Measurements from ENCODE around the gene RASAL2. TPM values are rescaled to one million over a fixed set of nuclear protein-coding genes. Genes with fewer than 3 reads are reported as not detected.

The RASAL2 gene
- total and polyA plus RNA-seq, 4 donors, result 21.6 to 32.6 (median 28.7) TPM

GRCh38 chr1:178495741-178496409 lies 402.0 kb downstream of the RASAL2 start:
- WGBS (ENCODE audit: insufficient coverage), result 92% methylated on average over 15 of the region's 16 CpGs
- no peaks in the 10 kb centered on the region for H3K4me1 ChIP-seq (ENCODE audit: control insufficient read depth, insufficient read depth, low read length)
- no peak overlapping the region for H3K4me3 ChIP-seq (ENCODE audit: low read depth, low read length)
- no peak overlapping the region for H3K27ac ChIP-seq (ENCODE audit: low read depth, low read length)
- no peaks in the 10 kb centered on the region for H3K9me3 ChIP-seq (ENCODE audit: control insufficient read depth, insufficient read depth, low read length)
- no peaks in the 10 kb centered on the region for H3K36me3 ChIP-seq (ENCODE audit: control insufficient read depth, insufficient read depth, low read length)
- no peaks in the 10 kb centered on the region for H3K27me3 ChIP-seq (ENCODE audit: control insufficient read depth, insufficient read depth, low read length)
- DNase-seq (ENCODE audit: low read depth in 4 of 6, low spot score in 6 of 6), result no peak

GRCh38 chr1:178496410-178497135 lies 402.7 kb downstream of the RASAL2 start, which contains the start of gene CLEC20A:
Gene CLEC20A (minus strand): TSS chr1:178496964. CDS start chr1:178496939, 25 bp downstream.
- Histone ChIP-seq H3K36me3 (ENCODE audit: control insufficient read depth, insufficient read depth, low read length) (no peaks in the 10 kb centered on the region), H3K27me3 (ENCODE audit: control insufficient read depth, insufficient read depth, low read length) (no peaks in the 10 kb centered on the region), H3K27ac (ENCODE audit: low read depth, low read length) (no peak within 1 kb of the TSS), H3K4me3 (ENCODE audit: low read depth, low read length) (no peak within 1 kb of the TSS), H3K4me1 (ENCODE audit: control insufficient read depth, insufficient read depth, low read length) (peaks cover under 1% of the 10 kb centered on the region), H3K9me3 (ENCODE audit: control insufficient read depth, insufficient read depth, low read length) (no peaks in the 10 kb centered on the region)
- WGBS (ENCODE audit: insufficient coverage), result 93% methylated on average over 18 of the region's 26 CpGs
- DNase-seq (ENCODE audit: low read depth in 4 of 6, low spot score in 6 of 6), result no peak

- peaks cover 2% of the 10 kb centered on the region for H3K4me1 ChIP-seq (ENCODE audit: control insufficient read depth, insufficient read depth, low read length)
- H3K4me3 ChIP-seq (ENCODE audit: low read depth, low read length), result no peak overlapping the region
- H3K27ac ChIP-seq (ENCODE audit: low read depth, low read length), result no peak overlapping the region
- WGBS (ENCODE audit: insufficient coverage), result 86% methylated on average over 4 of the region's 7 CpGs
- no peaks in the 10 kb centered on the region for H3K36me3 ChIP-seq (ENCODE audit: control insufficient read depth, insufficient read depth, low read length)
- H3K9me3 ChIP-seq (ENCODE audit: control insufficient read depth, insufficient read depth, low read length), result no peaks in the 10 kb centered on the region
- no peaks in the 10 kb centered on the region for H3K27me3 ChIP-seq (ENCODE audit: control insufficient read depth, insufficient read depth, low read length)
- DNase-seq (ENCODE audit: low read depth in 4 of 6, low spot score in 6 of 6), result no peak
These were observed 404.1 kb downstream of the RASAL2 start for GRCh38 chr1:178497903-178498478.

GRCh38 chr1:178498896-178499675 lies 405.2 kb downstream of the RASAL2 start:
- H3K27ac ChIP-seq (ENCODE audit: low read depth, low read length), result no peak overlapping the region
- H3K4me1 ChIP-seq (ENCODE audit: control insufficient read depth, insufficient read depth, low read length), result peaks cover 2% of the 10 kb centered on the region
- H3K27me3 ChIP-seq (ENCODE audit: control insufficient read depth, insufficient read depth, low read length), result no peaks in the 10 kb centered on the region
- H3K36me3 ChIP-seq (ENCODE audit: control insufficient read depth, insufficient read depth, low read length), result no peaks in the 10 kb centered on the region
- H3K9me3 ChIP-seq (ENCODE audit: control insufficient read depth, insufficient read depth, low read length), result no peaks in the 10 kb centered on the region
- DNase-seq (ENCODE audit: low read depth in 4 of 6, low spot score in 6 of 6), result no peak
- H3K4me3 ChIP-seq (ENCODE audit: low read depth, low read length), result no peak overlapping the region
- WGBS (ENCODE audit: insufficient coverage), result 93% methylated on average over 14 of the region's 16 CpGs

GRCh38 chr1:178500091-178500770 lies 406.3 kb downstream of the RASAL2 start:
- Histone ChIP-seq H3K4me3 (ENCODE audit: low read depth, low read length) (no peak overlapping the region), H3K4me1 (ENCODE audit: control insufficient read depth, insufficient read depth, low read length) (peaks cover 2% of the 10 kb centered on the region), H3K9me3 (ENCODE audit: control insufficient read depth, insufficient read depth, low read length) (no peaks in the 10 kb centered on the region), H3K36me3 (ENCODE audit: control insufficient read depth, insufficient read depth, low read length) (no peaks in the 10 kb centered on the region), H3K27ac (ENCODE audit: low read depth, low read length) (no peak overlapping the region), H3K27me3 (ENCODE audit: control insufficient read depth, insufficient read depth, low read length) (no peaks in the 10 kb centered on the region)
- 74% methylated on average over 9 of the region's 11 CpGs for WGBS (ENCODE audit: insufficient coverage)
- no peak for DNase-seq (ENCODE audit: low read depth in 4 of 6, low spot score in 6 of 6)

DNA sequence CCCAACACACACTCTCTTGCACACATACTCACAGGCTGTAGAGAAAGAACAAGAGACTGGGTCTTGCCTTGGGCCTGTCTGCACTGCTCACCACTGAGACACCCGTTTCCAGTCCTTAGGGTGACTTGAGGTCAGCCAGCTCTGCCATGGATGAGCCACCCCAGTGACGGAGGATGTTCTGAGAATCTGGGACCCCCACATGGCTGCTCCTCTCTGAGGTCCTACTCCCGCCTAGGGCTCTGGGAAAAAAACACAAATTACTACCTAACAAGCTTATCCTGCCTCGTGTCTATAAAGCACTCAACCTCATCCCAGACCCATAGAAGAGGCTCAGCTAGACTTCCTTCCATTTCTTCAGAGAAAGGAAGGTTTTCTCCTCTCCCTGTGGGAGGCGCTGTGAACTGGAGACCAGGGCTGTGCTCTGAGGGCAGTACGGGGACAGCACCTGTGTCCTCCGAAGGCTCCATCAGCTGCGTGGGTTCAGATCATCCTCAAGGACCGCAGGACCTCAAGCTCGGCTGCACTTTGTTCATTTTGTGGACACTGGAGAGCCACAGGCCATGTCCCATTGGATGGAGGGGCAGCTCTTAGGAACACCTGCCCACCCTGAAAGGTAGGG lies 407.1 kb downstream of the RASAL2 start:
- no peaks in the 10 kb centered on the region for H3K9me3 ChIP-seq (ENCODE audit: control insufficient read depth, insufficient read depth, low read length)
- WGBS (ENCODE audit: insufficient coverage), result 91% methylated on average over 10 of the region's 10 CpGs
- H3K36me3 ChIP-seq (ENCODE audit: control insufficient read depth, insufficient read depth, low read length), result no peaks in the 10 kb centered on the region
- H3K27ac ChIP-seq (ENCODE audit: low read depth, low read length), result no peak overlapping the region
- H3K4me1 ChIP-seq (ENCODE audit: control insufficient read depth, insufficient read depth, low read length), result peaks cover 2% of the 10 kb centered on the region
- DNase-seq (ENCODE audit: low read depth in 4 of 6, low spot score in 6 of 6), result no peak
- no peak overlapping the region for H3K4me3 ChIP-seq (ENCODE audit: low read depth, low read length)
- H3K27me3 ChIP-seq (ENCODE audit: control insufficient read depth, insufficient read depth, low read length), result no peaks in the 10 kb centered on the region

DNA sequence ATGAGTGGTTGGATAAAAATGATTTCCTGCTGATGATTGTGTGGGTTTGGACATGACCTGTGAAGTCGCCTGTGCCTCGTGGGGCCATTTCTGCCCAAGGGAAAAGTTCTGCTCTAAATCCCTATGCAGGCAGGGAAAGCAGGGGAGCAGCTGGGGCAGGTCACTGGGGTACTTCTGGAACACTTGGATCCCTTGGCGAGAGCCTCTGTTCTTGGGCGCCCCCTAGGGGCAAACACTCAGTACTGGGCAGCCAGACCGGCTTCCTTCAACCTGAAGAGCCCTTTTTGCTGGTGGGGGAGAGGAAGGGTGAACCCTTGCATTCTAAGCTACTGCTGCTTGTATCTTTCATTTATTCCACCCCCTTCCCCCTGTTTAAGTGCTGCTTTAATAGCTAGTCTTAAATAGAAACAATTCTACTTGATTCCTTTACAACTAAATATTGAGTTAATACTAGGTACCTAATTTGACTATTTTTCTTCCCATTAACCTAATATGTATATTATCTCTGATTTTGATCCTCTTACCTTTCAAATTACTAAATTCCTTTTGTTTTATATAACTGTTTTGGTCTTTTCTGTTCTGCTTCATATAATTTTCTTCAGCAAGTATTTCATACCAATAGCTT lies 407.9 kb downstream of the RASAL2 start:
- WGBS (ENCODE audit: insufficient coverage), result 33% methylated on average over 2 of the region's 5 CpGs

GRCh38 chr1:178502330-178502714 lies 408.4 kb downstream of the RASAL2 start:
- no peaks in the 10 kb centered on the region for H3K9me3 ChIP-seq (ENCODE audit: control insufficient read depth, insufficient read depth, low read length)
- H3K27me3 ChIP-seq (ENCODE audit: control insufficient read depth, insufficient read depth, low read length), result no peaks in the 10 kb centered on the region
- WGBS (ENCODE audit: insufficient coverage), result no CpG with 5 or more reads among the region's 3 CpGs

More for the DNA sequence above, 407.9 kb downstream of the RASAL2 start:
- H3K27ac ChIP-seq (ENCODE audit: low read depth, low read length), result no peak overlapping the region
- peaks cover 2% of the 10 kb centered on the region for H3K4me1 ChIP-seq (ENCODE audit: control insufficient read depth, insufficient read depth, low read length)
- no peaks in the 10 kb centered on the region for H3K27me3 ChIP-seq (ENCODE audit: control insufficient read depth, insufficient read depth, low read length)
- no peaks in the 10 kb centered on the region for H3K36me3 ChIP-seq (ENCODE audit: control insufficient read depth, insufficient read depth, low read length)
- no peaks in the 10 kb centered on the region for H3K9me3 ChIP-seq (ENCODE audit: control insufficient read depth, insufficient read depth, low read length)
- H3K4me3 ChIP-seq (ENCODE audit: low read depth, low read length), result no peak overlapping the region
- peak in 5 of 6 donors; percentile 10 to 72 (median 42) for DNase-seq (ENCODE audit: low read depth in 4 of 6, low spot score in 6 of 6)

More at GRCh38 chr1:178502330-178502714, 408.4 kb downstream of the RASAL2 start:
- DNase-seq (ENCODE audit: low read depth in 4 of 6, low spot score in 6 of 6), result no peak
- Histone ChIP-seq H3K36me3 (ENCODE audit: control insufficient read depth, insufficient read depth, low read length) (no peaks in the 10 kb centered on the region), H3K4me1 (ENCODE audit: control insufficient read depth, insufficient read depth, low read length) (peaks cover 2% of the 10 kb centered on the region), H3K4me3 (ENCODE audit: low read depth, low read length) (no peak overlapping the region), H3K27ac (ENCODE audit: low read depth, low read length) (no peak overlapping the region)

Data from spinal cord (tissue), 10 donors.